ENCODE data around the gene RFX1.

The RFX1 gene

GRCh38 chr19:13985771-13986347, 20.3 kb downstream of the RFX1 start:
- ATAC-seq (ENCODE audit: low read depth) (peak; percentile 20; the same call in 1 of the 3 replicates), DNase-seq (ENCODE audit: low spot score) (no peak)

GRCh38 chr19:13984875-13985741, 21.0 kb downstream of the RFX1 start:
- Histone ChIP-seq H3K27ac (ENCODE audit: poor library complexity, severe bottlenecking) (no peak overlapping the region), H3K27me3 (ENCODE audit: insufficient read depth, poor library complexity, severe bottlenecking) (no peaks in the 10 kb centered on the region), H3K36me3 (ENCODE audit: low read depth) (no peaks in the 10 kb centered on the region), H3K4me3 (ENCODE audit: severe bottlenecking) (no peak overlapping the region), H3K9me3 (ENCODE audit: severe bottlenecking) (no peaks in the 10 kb centered on the region), H3K4me1 (ENCODE audit: insufficient read depth, poor library complexity, severe bottlenecking) (peaks cover 13% of the 10 kb centered on the region)
- TF ChIP-seq CTCF (IDR thresholded peaks at IDR 0.05; ENCODE audit: poor library complexity, severe bottlenecking) = no peak
- ATAC-seq (ENCODE audit: low read depth) = no peak
- no peak for DNase-seq (ENCODE audit: low spot score)

More at GRCh38 chr19:13985771-13986347, 20.3 kb downstream of the RFX1 start:
- no peak for TF ChIP-seq CTCF (IDR thresholded peaks at IDR 0.05; ENCODE audit: poor library complexity, severe bottlenecking)
- Histone ChIP-seq H3K9me3 (ENCODE audit: severe bottlenecking) (no peaks in the 10 kb centered on the region), H3K27me3 (ENCODE audit: insufficient read depth, poor library complexity, severe bottlenecking) (no peaks in the 10 kb centered on the region), H3K4me3 (ENCODE audit: severe bottlenecking) (no peak overlapping the region), H3K36me3 (ENCODE audit: low read depth) (no peaks in the 10 kb centered on the region), H3K27ac (ENCODE audit: poor library complexity, severe bottlenecking) (no peak overlapping the region), H3K4me1 (ENCODE audit: insufficient read depth, poor library complexity, severe bottlenecking) (peaks cover 13% of the 10 kb centered on the region)

- Histone ChIP-seq H3K4me1 (ENCODE audit: insufficient read depth, poor library complexity, severe bottlenecking) (peaks cover 13% of the 10 kb centered on the region), H3K9me3 (ENCODE audit: severe bottlenecking) (no peaks in the 10 kb centered on the region), H3K27ac (ENCODE audit: poor library complexity, severe bottlenecking) (no peak overlapping the region), H3K36me3 (ENCODE audit: low read depth) (no peaks in the 10 kb centered on the region), H3K27me3 (ENCODE audit: insufficient read depth, poor library complexity, severe bottlenecking) (no peaks in the 10 kb centered on the region), H3K4me3 (ENCODE audit: severe bottlenecking) (no peak overlapping the region)
- ATAC-seq (ENCODE audit: low read depth) = no peak
- TF ChIP-seq CTCF (IDR thresholded peaks at IDR 0.05; ENCODE audit: poor library complexity, severe bottlenecking) = no peak
- no peak for DNase-seq (ENCODE audit: low spot score)
Observed at GRCh38 chr19:13984186-13984585, 21.9 kb downstream of the RFX1 start.

- no peak for DNase-seq (ENCODE audit: low spot score)
Observed at GRCh38 chr19:13983213-13983889, 22.8 kb downstream of the RFX1 start.

More at GRCh38 chr19:13983213-13983889, 22.8 kb downstream of the RFX1 start:
- Histone ChIP-seq H3K9me3 (ENCODE audit: severe bottlenecking) (no peaks in the 10 kb centered on the region), H3K4me3 (ENCODE audit: severe bottlenecking) (no peak overlapping the region), H3K27me3 (ENCODE audit: insufficient read depth, poor library complexity, severe bottlenecking) (no peaks in the 10 kb centered on the region), H3K27ac (ENCODE audit: poor library complexity, severe bottlenecking) (no peak overlapping the region), H3K36me3 (ENCODE audit: low read depth) (no peaks in the 10 kb centered on the region), H3K4me1 (ENCODE audit: insufficient read depth, poor library complexity, severe bottlenecking) (peaks cover 13% of the 10 kb centered on the region)
- TF ChIP-seq CTCF (IDR thresholded peaks at IDR 0.05; ENCODE audit: poor library complexity, severe bottlenecking) = no peak
- ATAC-seq (ENCODE audit: low read depth) = no peak

All from RWPE2 (cell line).